Fibroblast of lung (primary cell): ENCODE data around the gene EEFSEC. TPM values are rescaled to one million over a fixed set of nuclear protein-coding genes. Genes with fewer than 3 reads are reported as not detected.

ENCODE experiments used
- DNase-seq, 2 donors: peaks; one replicate each; pipeline versions ENCODE4 v3.0.0 to v3.0.0-alpha.2; 2010; ENCODE audit warnings: low read depth in 2 of 2
- H2AFZ ChIP-seq: 2 replicates; pipeline ENCODE4 v1.5.1; 2012; ENCODE audit warnings: low read length, control low read depth, inconsistent platforms
- H3K27ac ChIP-seq: 2 replicates; pipeline ENCODE4 v1.5.1; 2011; ENCODE audit warnings: low read length, control low read depth; ENCODE audit not compliant: insufficient read depth
- H3K27me3 ChIP-seq: 2 replicates; pipeline ENCODE4 v1.5.1; 2011; ENCODE audit warnings: mild to moderate bottlenecking, low read length; ENCODE audit not compliant: control insufficient read depth, insufficient read depth
- H3K36me3 ChIP-seq: 2 replicates; pipeline ENCODE4 v1.5.1; 2011; ENCODE audit warnings: low read length; ENCODE audit not compliant: control insufficient read depth, insufficient read depth
- H3K4me1 ChIP-seq: 2 replicates; pipeline ENCODE4 v1.5.1; 2011; ENCODE audit warnings: low read length; ENCODE audit not compliant: control insufficient read depth, insufficient read depth; ENCODE audit errors: extremely low read depth
- H3K4me2 ChIP-seq: 2 replicates; pipeline ENCODE4 v1.5.1; 2011; ENCODE audit warnings: low read length, control low read depth; ENCODE audit not compliant: insufficient read depth; ENCODE audit errors: extremely low read depth
- H3K4me3 ChIP-seq, 4 experiments: fragments of 200-600 bp in 1 of 4; sonication (generic) in 1 of 4; replicated peaks in 1 of 4; 2 replicates each; pipeline ENCODE4 v1.5.1; 2011 to 2016; ENCODE audit warnings: low read length in 4 of 4, low read depth in 3 of 4, mild to moderate bottlenecking in 3 of 4, control low read depth in 2 of 4, inconsistent platforms in 1 of 4, mixed read lengths in 1 of 4; ENCODE audit not compliant: insufficient read depth in 1 of 4; ENCODE audit errors: control extremely low read depth in 1 of 4
- H3K79me2 ChIP-seq: 2 replicates; pipeline ENCODE4 v1.5.1; 2012; ENCODE audit warnings: mild to moderate bottlenecking, low read length, inconsistent platforms; ENCODE audit not compliant: control insufficient read depth, insufficient read depth
- H3K9ac ChIP-seq: 2 replicates; pipeline ENCODE4 v1.5.1; 2011; ENCODE audit warnings: mild to moderate bottlenecking, low read length, control low read depth; ENCODE audit not compliant: insufficient read depth
- H3K9me3 ChIP-seq: 2 replicates; pipeline ENCODE4 v1.5.1; 2012; ENCODE audit warnings: low read depth, low read length; ENCODE audit not compliant: control insufficient read depth, insufficient read depth
- H4K20me1 ChIP-seq: 2 replicates; pipeline ENCODE4 v1.5.1; 2011; ENCODE audit warnings: low read length; ENCODE audit not compliant: control insufficient read depth, insufficient read depth; ENCODE audit errors: extremely low read depth
- EZH2 ChIP-seq: IDR thresholded peaks from 2 replicates; pipeline ENCODE4 v1.5.1; 2012; ENCODE audit warnings: low read length, control low read depth, mild to moderate bottlenecking; ENCODE audit errors: missing control alignments
- polyA plus RNA-seq, 2 donors: library from polyadenylated mRNA; depleted of rRNA in 1 of 2; stranded (reverse) in 1 of 2; unstranded in 1 of 2; fragments of >200 nt; gene quantifications; 2 replicates each; pipeline ENCODE4 v1.2.1, GENCODE V29; 2011 to 2012; ENCODE audit warnings: missing spikeins in 1 of 2
- total RNA-seq: library from RNA; depleted of rRNA; stranded (reverse); fragments of >200 nt; gene quantifications from 2 replicates; pipeline ENCODE4 v1.2.1, GENCODE V29; 2014
- TF ChIP-seq, protein P1 (sequence below), 2 donors: IDR thresholded peaks in 1 of 2; conservative IDR thresholded peaks in 1 of 2; 1 replicate in 1 of 2; 2 replicates in 1 of 2; pipeline ENCODE4 v1.5.1; 2011 to 2012; ENCODE audit warnings: low read length in 2 of 2, control low read depth in 1 of 2, inconsistent platforms in 1 of 2, low read depth in 1 of 2, mild to moderate bottlenecking in 1 of 2

Gene EEFSEC
- total and polyA plus RNA-seq, 2 donors (not counting 1 experiment from before 2014, with no cell fraction given): 2.6 to 5.0 TPM

- Histone ChIP-seq H3K4me2 (no peak overlapping the region), H4K20me1 (no peaks in the 10 kb centered on the region), H3K79me2 (no peaks in the 10 kb centered on the region), H3K9ac (no peak overlapping the region), H3K4me1 (peaks cover 2% of the 10 kb centered on the region), H3K9me3 (no peaks in the 10 kb centered on the region), H3K27me3 (peaks cover 45% of the 10 kb centered on the region), H3K27ac (no peak overlapping the region), H2AFZ (no peak overlapping the region), H3K36me3 (no peaks in the 10 kb centered on the region), H3K4me3 (no peak overlapping the region)
- DNase-seq: no peak
- TF ChIP-seq, protein P1, sequence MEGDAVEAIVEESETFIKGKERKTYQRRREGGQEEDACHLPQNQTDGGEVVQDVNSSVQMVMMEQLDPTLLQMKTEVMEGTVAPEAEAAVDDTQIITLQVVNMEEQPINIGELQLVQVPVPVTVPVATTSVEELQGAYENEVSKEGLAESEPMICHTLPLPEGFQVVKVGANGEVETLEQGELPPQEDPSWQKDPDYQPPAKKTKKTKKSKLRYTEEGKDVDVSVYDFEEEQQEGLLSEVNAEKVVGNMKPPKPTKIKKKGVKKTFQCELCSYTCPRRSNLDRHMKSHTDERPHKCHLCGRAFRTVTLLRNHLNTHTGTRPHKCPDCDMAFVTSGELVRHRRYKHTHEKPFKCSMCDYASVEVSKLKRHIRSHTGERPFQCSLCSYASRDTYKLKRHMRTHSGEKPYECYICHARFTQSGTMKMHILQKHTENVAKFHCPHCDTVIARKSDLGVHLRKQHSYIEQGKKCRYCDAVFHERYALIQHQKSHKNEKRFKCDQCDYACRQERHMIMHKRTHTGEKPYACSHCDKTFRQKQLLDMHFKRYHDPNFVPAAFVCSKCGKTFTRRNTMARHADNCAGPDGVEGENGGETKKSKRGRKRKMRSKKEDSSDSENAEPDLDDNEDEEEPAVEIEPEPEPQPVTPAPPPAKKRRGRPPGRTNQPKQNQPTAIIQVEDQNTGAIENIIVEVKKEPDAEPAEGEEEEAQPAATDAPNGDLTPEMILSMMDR (conservative IDR thresholded peaks at IDR 0.05 in 1 of 2, IDR thresholded peaks at IDR 0.05 in 1 of 2; ENCODE audit: low read depth in 1 of 2, low read length in 2 of 2): no peak
Observed at GRCh38 chr3:128429751-128430150, 276.5 kb downstream of the EEFSEC start.

GRCh38 chr3:128430301-128430700 is 277.0 kb downstream of the EEFSEC start:
- no peaks in the 10 kb centered on the region for H3K79me2 ChIP-seq
- H3K36me3 ChIP-seq: no peaks in the 10 kb centered on the region

DNA sequence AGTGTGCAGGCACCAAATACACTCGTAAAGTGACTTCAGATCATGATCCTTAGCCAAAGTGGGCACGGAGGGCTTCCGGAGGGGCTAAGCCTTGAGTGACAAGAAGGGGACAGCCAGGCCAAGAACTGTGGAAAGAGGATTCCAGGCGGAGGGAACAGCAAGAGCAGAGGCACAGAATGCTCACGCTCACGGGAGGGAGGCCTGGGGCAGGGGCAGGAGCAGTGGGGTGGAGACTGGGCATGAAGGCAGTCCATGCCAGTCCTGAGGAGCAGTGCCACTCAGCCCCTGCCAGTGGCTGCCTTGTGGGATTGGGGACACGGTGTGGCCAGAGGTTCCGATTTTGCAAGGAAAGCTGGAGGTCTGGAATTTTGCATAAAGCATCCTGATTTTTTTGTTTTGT is 277.4 kb downstream of the EEFSEC start:
- no peaks in the 10 kb centered on the region for H4K20me1 ChIP-seq
- no peak overlapping the region for H3K9ac ChIP-seq
- no peaks in the 10 kb centered on the region for H3K9me3 ChIP-seq
- H3K4me2 ChIP-seq: no peak overlapping the region
- H3K4me1 ChIP-seq: peaks cover 2% of the 10 kb centered on the region
- H3K27me3 ChIP-seq: peaks cover 45% of the 10 kb centered on the region
- H3K36me3 ChIP-seq: no peaks in the 10 kb centered on the region
- H3K4me3 ChIP-seq: no peak overlapping the region
- no peak overlapping the region for H2AFZ ChIP-seq
- H3K27ac ChIP-seq: no peak overlapping the region
- no peaks in the 10 kb centered on the region for H3K79me2 ChIP-seq
- no peak for DNase-seq
- TF ChIP-seq, protein P1 (conservative IDR thresholded peaks at IDR 0.05 in 1 of 2, IDR thresholded peaks at IDR 0.05 in 1 of 2; ENCODE audit: low read depth in 1 of 2, low read length in 2 of 2): no peak
- no peak for TF ChIP-seq EZH2

More at GRCh38 chr3:128430301-128430700, 277.0 kb downstream of the EEFSEC start:
- Histone ChIP-seq H3K4me2 (no peak overlapping the region), H2AFZ (no peak overlapping the region), H3K27ac (no peak overlapping the region), H3K9ac (no peak overlapping the region), H3K4me1 (peaks cover 2% of the 10 kb centered on the region), H3K4me3 (no peak overlapping the region), H3K9me3 (no peaks in the 10 kb centered on the region), H3K27me3 (peaks cover 45% of the 10 kb centered on the region), H4K20me1 (no peaks in the 10 kb centered on the region)
- TF ChIP-seq, protein P1 (conservative IDR thresholded peaks at IDR 0.05 in 1 of 2, IDR thresholded peaks at IDR 0.05 in 1 of 2; ENCODE audit: low read depth in 1 of 2, low read length in 2 of 2): no peak
- no peak for DNase-seq
